Erythroblast (primary cell): ENCODE results near the gene DUS2.

Experiments used
- GATA1 ChIP-seq: IDR thresholded peaks from 2 replicates; pipeline ENCODE4 v1.6.1; 2011; ENCODE audit warnings: low read depth, mild to moderate bottlenecking, control low read depth, low read length, moderate library complexity
- POLR2A ChIP-seq: IDR thresholded peaks from 2 replicates; pipeline ENCODE4 v1.6.1; 2011; ENCODE audit warnings: mild to moderate bottlenecking, low read length

- TF ChIP-seq POLR2A, result no peak
- TF ChIP-seq GATA1, result no peak
These were observed 46.1 kb upstream of the DUS2 start for GRCh38 chr16:67977005-67977404.
